H1 (cell line): ENCODE measurements around the gene CC2D1B. TPM values are rescaled to one million over a fixed set of nuclear protein-coding genes. Genes with fewer than 3 reads are reported as not detected.

Experiments
- CTCF ChIA-PET: fragments of 300-600 bp; sonication (Branson Sonifier 250); formaldehyde crosslinking; loops from one replicate; lab custom pipeline; 2021; ENCODE audit not compliant: partially characterized antibody; lab: Charles Lee
- POLR2A ChIA-PET: fragments of 300-600 bp; sonication (Branson Sonifier 250); formaldehyde crosslinking; loops from one replicate; lab custom pipeline; 2021; ENCODE audit warnings: inconsistent platforms; ENCODE audit not compliant: partially characterized antibody; lab: Charles Lee
- DNase-seq, 2 experiments: peaks; one replicate each; pipeline versions ENCODE4 v3.0.0 to v3.0.0-alpha.2; 2010 to 2022; ENCODE audit warnings: low spot score in 2 of 2, low read depth in 1 of 2, mixed read lengths in 1 of 2
- FAIRE-seq: peaks from 2 replicates; lab custom pipeline; 2011; peaks lifted over from hg19 to GRCh38; lab: Jason Lieb, UNC
- H2AFZ ChIP-seq: 2 replicates; pipeline ENCODE4 v1.8.1; 2012; ENCODE audit warnings: low read length, inconsistent platforms
- H2AK5ac ChIP-seq: 2 replicates; pipeline ENCODE4 v1.6.1; 2013; ENCODE audit warnings: low read depth, low read length
- H2BK120ac ChIP-seq: replicated peaks from 2 replicates; pipeline ENCODE3; 2013; ENCODE audit warnings: low read depth, low read length, inconsistent platforms
- H2BK12ac ChIP-seq: 2 replicates; pipeline ENCODE4 v1.6.1; 2013; ENCODE audit warnings: low read depth, low read length
- H2BK15ac ChIP-seq: 2 replicates; pipeline ENCODE4 v1.6.1; 2013; ENCODE audit warnings: low read length
- H2BK20ac ChIP-seq: 2 replicates; pipeline ENCODE4 v1.6.1; 2013; ENCODE audit warnings: low read length
- H2BK5ac ChIP-seq: 2 replicates; pipeline ENCODE4 v1.6.1; 2013; ENCODE audit warnings: low read depth, low read length
- H3K14ac ChIP-seq: 2 replicates; pipeline ENCODE4 v1.6.1; 2013; ENCODE audit warnings: inconsistent platforms; ENCODE audit not compliant: insufficient read length
- H3K18ac ChIP-seq: 2 replicates; pipeline ENCODE4 v1.6.1; 2013; ENCODE audit warnings: low read length; ENCODE audit errors: extremely low read depth
- H3K23ac ChIP-seq: 2 replicates; pipeline ENCODE4 v1.6.1; 2013; ENCODE audit warnings: inconsistent platforms; ENCODE audit not compliant: insufficient read length
- H3K23me2 ChIP-seq: 2 replicates; pipeline ENCODE4 v1.6.1; 2013; ENCODE audit warnings: low read depth, low read length
- H3K27ac ChIP-seq: 2 replicates; pipeline ENCODE4 v1.6.1; 2011; ENCODE audit warnings: low read depth, low read length, inconsistent platforms
- H3K27me3 ChIP-seq, 4 experiments: replicated peaks in 1 of 4; 1 replicate in 1 of 4; 2 replicates in 3 of 4; pipeline versions ENCODE4 v1.6.1 to v1.8.1; 2011 to 2013; ENCODE audit warnings: low read length in 3 of 4, mild to moderate bottlenecking in 3 of 4, inconsistent platforms in 2 of 4, mixed read lengths in 2 of 4, moderate library complexity in 1 of 4; ENCODE audit not compliant: control insufficient read depth in 3 of 4, insufficient read depth in 3 of 4; ENCODE audit errors: extremely low read depth in 1 of 4
- H3K36me3 ChIP-seq, 4 experiments: 2 replicates each; pipeline versions ENCODE4 v1.6.1 to v1.8.1; 2011 to 2013; ENCODE audit warnings: mild to moderate bottlenecking in 4 of 4, low read length in 3 of 4, moderate library complexity in 2 of 4, control low read depth in 1 of 4, inconsistent platforms in 1 of 4; ENCODE audit not compliant: insufficient read depth in 4 of 4, control insufficient read depth in 2 of 4
- H3K4ac ChIP-seq: replicated peaks from 2 replicates; pipeline ENCODE3; 2013; ENCODE audit warnings: low read length, low read depth, mixed read lengths, inconsistent platforms; ENCODE audit not compliant: insufficient read length
- H3K4me1 ChIP-seq, 4 experiments: replicated peaks in 1 of 4; 1 replicate in 1 of 4; 2 replicates in 3 of 4; pipeline versions ENCODE4 v1.6.1 to v1.8.1; 2011 to 2013; ENCODE audit warnings: low read length in 3 of 4, inconsistent platforms in 2 of 4, mixed read lengths in 1 of 4; ENCODE audit not compliant: insufficient read depth in 4 of 4, control insufficient read depth in 3 of 4
- H3K4me2 ChIP-seq, 2 experiments: 2 replicates each; pipeline versions ENCODE4 v1.6.1 to v1.8.1; 2011 to 2013; ENCODE audit warnings: low read depth in 2 of 2, low read length in 2 of 2, control low read depth in 1 of 2, inconsistent platforms in 1 of 2, mild to moderate bottlenecking in 1 of 2; ENCODE audit not compliant: insufficient read depth in 1 of 2
- H3K4me3 ChIP-seq, 4 experiments: fragments of 200-600, 300-600 bp in 1 of 4; sonication (generic), shearing (Covaris generic), sonication (Bioruptor Twin) in 1 of 4; 2 replicates each; pipeline versions ENCODE4 v1.5.1 to v1.8.1; 2011 to 2016; ENCODE audit warnings: low read length in 4 of 4, low read depth in 3 of 4, control low read depth in 2 of 4, inconsistent platforms in 2 of 4, mild to moderate bottlenecking in 2 of 4, mixed read lengths in 1 of 4, moderate library complexity in 1 of 4; ENCODE audit not compliant: insufficient read depth in 2 of 4; ENCODE audit errors: extremely low read depth in 1 of 4
- H3K56ac ChIP-seq: replicated peaks from 2 replicates; pipeline ENCODE3; 2013; ENCODE audit warnings: low read depth, mild to moderate bottlenecking, mixed read lengths, low read length, inconsistent platforms; ENCODE audit not compliant: insufficient read length
- H3K79me1 ChIP-seq: 2 replicates; pipeline ENCODE4 v1.6.1; 2013; ENCODE audit warnings: low read depth, low read length, control low read depth
- H3K79me2 ChIP-seq, 2 experiments: 2 replicates each; pipeline versions ENCODE4 v1.6.1 to v1.8.1; 2012 to 2013; ENCODE audit warnings: low read length in 2 of 2, mild to moderate bottlenecking in 2 of 2, inconsistent platforms in 1 of 2; ENCODE audit not compliant: insufficient read depth in 2 of 2, control insufficient read depth in 1 of 2
- H3K9ac ChIP-seq, 4 experiments: replicated peaks in 1 of 4; 1 replicate in 1 of 4; 2 replicates in 3 of 4; pipeline versions ENCODE4 v1.6.1 to v1.8.1; 2011 to 2013; ENCODE audit warnings: low read depth in 3 of 4, low read length in 3 of 4, control low read depth in 2 of 4, mild to moderate bottlenecking in 2 of 4, moderate library complexity in 2 of 4, inconsistent platforms in 1 of 4; ENCODE audit errors: extremely low read depth in 1 of 4
- H3K9me3 ChIP-seq, 2 experiments: 2 replicates each; pipeline versions ENCODE4 v1.6.1 to v1.8.1; 2012 to 2013; ENCODE audit warnings: mild to moderate bottlenecking in 2 of 2, moderate library complexity in 2 of 2, control low read depth in 1 of 2, inconsistent platforms in 1 of 2, low read depth in 1 of 2, low read length in 1 of 2, mixed read lengths in 1 of 2; ENCODE audit not compliant: insufficient read depth in 2 of 2
- H4K20me1 ChIP-seq, 2 experiments: replicated peaks in 1 of 2; 2 replicates each; pipeline versions ENCODE3 to v1.8.1; 2011 to 2013; ENCODE audit warnings: inconsistent platforms in 2 of 2, low read length in 2 of 2, mild to moderate bottlenecking in 1 of 2; ENCODE audit not compliant: insufficient read depth in 2 of 2, control insufficient read depth in 1 of 2
- H4K5ac ChIP-seq: 2 replicates; pipeline ENCODE4 v1.6.1; 2013; ENCODE audit warnings: low read length, low read depth, mixed read lengths, inconsistent platforms; ENCODE audit not compliant: insufficient read length
- H4K8ac ChIP-seq: 2 replicates; pipeline ENCODE4 v1.8.0; 2013; ENCODE audit warnings: mild to moderate bottlenecking, moderate library complexity, low read length, inconsistent platforms; ENCODE audit not compliant: insufficient read depth; ENCODE audit errors: extremely low read depth
- H4K91ac ChIP-seq: replicated peaks from 2 replicates; pipeline ENCODE3; 2013; ENCODE audit warnings: low read length, mixed read lengths, inconsistent platforms; ENCODE audit not compliant: insufficient read length
- CHD1 ChIP-seq: IDR thresholded peaks from 2 replicates; pipeline ENCODE4 v1.6.1; 2012; ENCODE audit warnings: low read depth, low read length, improper control_type of control experiment
- CREB1 ChIP-seq: IDR thresholded peaks from 2 replicates; pipeline ENCODE4 v1.6.1; 2012; ENCODE audit warnings: inconsistent platforms
- POLR2A ChIP-seq, 2 experiments: IDR thresholded peaks; 1 replicate in 1 of 2; 2 replicates in 1 of 2; pipeline ENCODE4 v1.6.1; 2011; ENCODE audit warnings: low read depth in 2 of 2, low read length in 2 of 2, mild to moderate bottlenecking in 2 of 2; ENCODE audit errors: control extremely low read depth in 1 of 2
- WGBS, 2 experiments: shearing (Covaris generic) in 1 of 2; methylation state at CpG; one replicate each; pipeline versions ENCODE4 v1.1.6 to v1.1.7; 2013 to 2015; ENCODE audit warnings: low lambda C conversion rate in 2 of 2, mixed read lengths in 2 of 2, inconsistent platforms in 1 of 2, low coverage in 1 of 2, missing lambda C conversion rate in 1 of 2; ENCODE audit not compliant: insufficient replicate concordance in 2 of 2, insufficient coverage in 1 of 2, insufficient read length in 1 of 2; ENCODE audit errors: extremely low coverage in 1 of 2, missing lambda C conversion rate in 1 of 2; 5-methylcytosine and 5-hydroxymethylcytosine counted together
- polyA plus RNA-seq, 7 experiments: library from polyadenylated mRNA; depleted of rRNA in 3 of 7; stranded (reverse) in 5 of 7; unstranded in 2 of 7; fragments of >200 nt in 5 of 7; fragments of 200-250 nt in 2 of 7; gene quantifications; 1 replicate in 5 of 7; 2 replicates in 1 of 7; 4 replicates in 1 of 7; pipeline versions ENCODE4 v1.2.1 to v1.2.3, GENCODE V29; 2011 to 2013; ENCODE audit warnings: missing spikeins in 2 of 7, mixed read lengths in 2 of 7
- total RNA-seq: library from RNA; stranded (reverse); fragmentation: NEBNext Ultra II Directional; extraction: Animal tissue kit (Norgen Biotek cat#: 25700); gene quantifications from 2 replicates; pipeline ENCODE4 v1.2.1, GENCODE V29; 2021

Gene CC2D1B
- total and polyA plus RNA-seq, 2 of the 8 experiments (the other 6 are each of a cell fraction or from before 2014, with no cell fraction given), result 7.4 to 13.1 TPM

DNA sequence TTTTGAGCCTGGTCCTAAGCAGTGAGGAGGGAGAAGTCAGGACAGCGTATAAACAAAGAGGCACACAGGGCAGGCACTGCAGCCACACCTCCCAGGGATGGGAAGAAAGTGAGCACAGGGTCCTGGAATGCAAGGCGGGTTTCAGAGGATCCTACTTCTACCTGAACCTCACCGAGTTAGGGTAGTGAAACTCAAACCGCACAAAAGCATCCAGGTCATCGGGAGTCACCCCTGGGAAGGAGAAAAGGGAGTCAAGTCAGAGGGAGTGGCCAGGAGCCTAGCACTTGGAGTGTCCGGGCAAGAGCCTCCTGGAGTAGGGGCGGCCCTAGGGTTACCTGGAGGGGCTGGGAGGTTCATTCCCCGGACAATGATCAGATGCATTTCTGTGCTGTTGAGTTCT is 10.6 kb downstream of the CC2D1B start:
- H3K36me3 ChIP-seq, result peaks cover 26 to 82% (median 66%) of the 10 kb centered on the region in 4 experiments; a peak in 7 of 8 replicates
- CTCF ChIA-PET, result interaction anchor here (0.6 kb wide), 1 partner anchor 13 kb away, joined by 3 read pairs; no protein-coding TSS in a partner anchor

More for the DNA sequence above, 10.6 kb downstream of the CC2D1B start:
- POLR2A ChIA-PET, result interaction anchor here (1.5 kb wide), 1 partner anchor 10 kb away, joined by 5 read pairs; no protein-coding TSS in a partner anchor
- no peak overlapping the region for H3K9ac ChIP-seq
- H3K4ac ChIP-seq, result no peak overlapping the region
- no peak overlapping the region for H2BK5ac ChIP-seq
- H4K8ac ChIP-seq, result no peak overlapping the region
- H2BK15ac ChIP-seq, result no peak overlapping the region
- FAIRE-seq (no peak), DNase-seq (no peak)
- no peak overlapping the region for H2AK5ac ChIP-seq
- no peak overlapping the region for H2BK20ac ChIP-seq
- H4K20me1 ChIP-seq, result peaks cover 3% of the 10 kb centered on the region in 2 experiments
- peaks cover 1 to 12% (median 4%) of the 10 kb centered on the region in 4 experiments; a peak in 5 of 7 replicates for H3K4me1 ChIP-seq
- no peaks in the 10 kb centered on the region for H3K9me3 ChIP-seq
- H4K5ac ChIP-seq, result no peak overlapping the region
- 86% methylated on average over 8 of the region's 8 CpGs; no CpG with 5 or more reads in 1 of the 2 experiments for WGBS, 2 experiments
- H3K23ac ChIP-seq, result no peak overlapping the region
- TF ChIP-seq POLR2A (IDR thresholded peaks at IDR 0.05; ENCODE audit: control extremely low read depth in 1 of 2, low read depth in 2 of 2, low read length in 2 of 2) (peak in 1 of 2 experiments; percentile 32; a peak in 1 of 3 replicates), CREB1 (no peak), CHD1 (no peak)
- no peak overlapping the region for H2AFZ ChIP-seq
- no peak overlapping the region for H3K56ac ChIP-seq
- no peak overlapping the region for H3K4me2 ChIP-seq
- no peaks in the 10 kb centered on the region for H3K79me1 ChIP-seq
- H4K91ac ChIP-seq, result no peak overlapping the region
- H3K14ac ChIP-seq, result no peak overlapping the region
- H2BK120ac ChIP-seq, result no peak overlapping the region
- H3K18ac ChIP-seq, result no peak overlapping the region
- no peaks in the 10 kb centered on the region for H3K79me2 ChIP-seq
- no peaks in the 10 kb centered on the region for H3K27me3 ChIP-seq
- no peak overlapping the region for H3K27ac ChIP-seq
- H3K4me3 ChIP-seq, result no peak overlapping the region
- H3K23me2 ChIP-seq, result no peaks in the 10 kb centered on the region
- H2BK12ac ChIP-seq, result no peak overlapping the region
